Keratinocyte (primary cell): ENCODE results near the gene PLPP3.

Experiments
- EZH2 ChIP-seq: IDR thresholded peaks from one replicate; pipeline ENCODE4 v1.6.1; 2012; ENCODE audit warnings: inconsistent platforms, mild to moderate bottlenecking, low read length, moderate library complexity
- TF ChIP-seq, protein P1 (sequence below), 3 experiments: IDR thresholded peaks in 1 of 3; conservative IDR thresholded peaks in 1 of 3; optimal IDR thresholded peaks in 1 of 3; 2 replicates in 2 of 3; 3 replicates in 1 of 3; pipeline versions ENCODE3 to v1.5.1; 2011; ENCODE audit warnings: low read length in 3 of 3, mild to moderate bottlenecking in 3 of 3, moderate library complexity in 2 of 3, control low read depth in 1 of 3, inconsistent platforms in 1 of 3; ENCODE audit not compliant: insufficient read depth in 2 of 3; ENCODE audit errors: extremely low read depth in 1 of 3

DNA sequence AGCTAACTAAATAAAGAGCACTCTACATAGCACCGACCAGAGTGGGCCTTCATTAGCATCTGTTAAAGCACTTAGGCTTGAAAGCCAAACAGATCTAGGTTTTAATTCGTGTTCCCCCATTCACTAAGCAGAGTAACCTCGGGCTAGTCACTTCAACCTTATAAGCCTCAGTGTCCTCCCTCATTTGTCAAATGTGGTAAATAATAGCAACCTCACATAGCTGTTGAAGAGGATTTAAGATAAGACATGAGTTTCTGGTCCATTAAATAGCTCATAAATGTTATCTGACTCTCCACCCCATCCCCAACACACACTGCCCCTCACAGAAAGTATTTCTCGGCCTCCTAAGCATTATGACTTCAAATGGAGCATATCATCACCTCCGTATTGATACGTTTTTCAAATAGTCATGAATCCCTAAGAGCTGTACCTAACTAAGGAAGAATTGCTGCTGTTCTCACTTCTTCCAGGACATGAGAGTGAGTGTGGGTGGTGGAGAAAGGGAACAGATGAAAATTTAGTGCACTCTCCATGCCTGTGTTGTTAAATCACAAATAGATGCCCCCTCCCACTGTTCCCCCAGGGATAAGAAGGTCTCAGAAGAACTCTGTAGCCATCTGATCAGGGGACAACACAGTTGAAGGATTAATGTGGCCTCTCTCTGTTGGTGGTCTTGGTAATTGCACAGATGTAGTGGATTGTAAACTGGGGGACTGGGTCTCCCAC, 47.6 kb downstream of the PLPP3 start:
- TF ChIP-seq, protein P1, sequence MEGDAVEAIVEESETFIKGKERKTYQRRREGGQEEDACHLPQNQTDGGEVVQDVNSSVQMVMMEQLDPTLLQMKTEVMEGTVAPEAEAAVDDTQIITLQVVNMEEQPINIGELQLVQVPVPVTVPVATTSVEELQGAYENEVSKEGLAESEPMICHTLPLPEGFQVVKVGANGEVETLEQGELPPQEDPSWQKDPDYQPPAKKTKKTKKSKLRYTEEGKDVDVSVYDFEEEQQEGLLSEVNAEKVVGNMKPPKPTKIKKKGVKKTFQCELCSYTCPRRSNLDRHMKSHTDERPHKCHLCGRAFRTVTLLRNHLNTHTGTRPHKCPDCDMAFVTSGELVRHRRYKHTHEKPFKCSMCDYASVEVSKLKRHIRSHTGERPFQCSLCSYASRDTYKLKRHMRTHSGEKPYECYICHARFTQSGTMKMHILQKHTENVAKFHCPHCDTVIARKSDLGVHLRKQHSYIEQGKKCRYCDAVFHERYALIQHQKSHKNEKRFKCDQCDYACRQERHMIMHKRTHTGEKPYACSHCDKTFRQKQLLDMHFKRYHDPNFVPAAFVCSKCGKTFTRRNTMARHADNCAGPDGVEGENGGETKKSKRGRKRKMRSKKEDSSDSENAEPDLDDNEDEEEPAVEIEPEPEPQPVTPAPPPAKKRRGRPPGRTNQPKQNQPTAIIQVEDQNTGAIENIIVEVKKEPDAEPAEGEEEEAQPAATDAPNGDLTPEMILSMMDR (optimal IDR thresholded peaks at IDR 0.05 in 1 of 3, IDR thresholded peaks at IDR 0.05 in 1 of 3, conservative IDR thresholded peaks at IDR 0.05 in 1 of 3; ENCODE audit: extremely low read depth in 1 of 3, insufficient read depth in 2 of 3, low read length in 3 of 3): no peak
- no peak for TF ChIP-seq EZH2
